HG02852 (cell line): Measurements from ENCODE around the gene MOGAT3.

Experiments
- ATAC-seq: cut with Tn5 transposase; IDR thresholded peaks from one replicate; pipeline ENCODE4 v1.9.1; 2021; ENCODE audit warnings: mild to moderate bottlenecking, moderate library complexity; ENCODE audit not compliant: unreplicated experiment

MOGAT3 gene

GRCh38 chr7:101173752-101174244 is 27.0 kb downstream of the MOGAT3 start:
- no peak for ATAC-seq

DNA sequence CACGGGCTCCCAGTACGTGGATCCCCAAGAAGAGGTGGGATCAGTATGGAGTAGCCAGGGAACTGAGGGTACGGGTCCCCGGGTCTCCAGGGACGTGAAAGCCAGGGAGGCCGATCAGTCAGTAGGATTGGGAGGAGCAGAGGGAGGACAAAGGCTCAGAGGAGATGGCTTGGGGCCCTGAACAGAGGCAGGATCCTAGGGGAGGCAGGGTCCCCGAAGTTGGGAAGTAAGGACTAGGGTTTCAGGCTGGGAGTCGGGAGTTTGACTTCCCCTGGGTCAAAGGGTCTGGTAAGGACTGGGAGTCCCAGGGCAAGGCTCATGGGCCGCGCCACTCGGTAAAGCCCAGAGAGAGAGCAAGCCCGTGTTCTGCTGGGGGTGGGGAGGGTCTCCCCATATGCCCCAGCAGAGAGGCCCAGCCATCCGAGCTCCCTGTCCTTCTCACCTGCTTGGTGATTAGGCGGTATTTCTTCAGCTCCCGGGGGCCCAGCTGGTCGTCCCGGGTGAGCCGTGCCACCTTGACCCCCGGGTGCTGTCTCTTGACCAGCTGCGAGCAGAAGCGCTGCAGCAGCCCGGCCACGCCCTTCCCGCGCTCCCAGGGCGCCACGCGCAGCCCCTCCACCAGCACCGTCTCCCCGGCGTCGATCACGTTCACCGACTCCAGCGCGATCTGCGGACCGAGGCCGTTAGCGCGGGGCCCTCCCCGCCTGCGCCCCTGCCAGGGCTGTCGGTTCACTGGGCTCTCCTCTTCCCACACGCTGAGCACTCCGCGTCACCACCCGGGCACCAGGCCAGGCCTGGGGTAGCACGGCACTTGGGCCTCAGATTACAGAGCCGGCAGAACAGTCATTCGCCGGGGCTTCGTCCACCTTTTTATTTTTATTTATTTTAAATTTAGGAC is 27.7 kb downstream of the MOGAT3 start:
- ATAC-seq = no peak

DNA sequence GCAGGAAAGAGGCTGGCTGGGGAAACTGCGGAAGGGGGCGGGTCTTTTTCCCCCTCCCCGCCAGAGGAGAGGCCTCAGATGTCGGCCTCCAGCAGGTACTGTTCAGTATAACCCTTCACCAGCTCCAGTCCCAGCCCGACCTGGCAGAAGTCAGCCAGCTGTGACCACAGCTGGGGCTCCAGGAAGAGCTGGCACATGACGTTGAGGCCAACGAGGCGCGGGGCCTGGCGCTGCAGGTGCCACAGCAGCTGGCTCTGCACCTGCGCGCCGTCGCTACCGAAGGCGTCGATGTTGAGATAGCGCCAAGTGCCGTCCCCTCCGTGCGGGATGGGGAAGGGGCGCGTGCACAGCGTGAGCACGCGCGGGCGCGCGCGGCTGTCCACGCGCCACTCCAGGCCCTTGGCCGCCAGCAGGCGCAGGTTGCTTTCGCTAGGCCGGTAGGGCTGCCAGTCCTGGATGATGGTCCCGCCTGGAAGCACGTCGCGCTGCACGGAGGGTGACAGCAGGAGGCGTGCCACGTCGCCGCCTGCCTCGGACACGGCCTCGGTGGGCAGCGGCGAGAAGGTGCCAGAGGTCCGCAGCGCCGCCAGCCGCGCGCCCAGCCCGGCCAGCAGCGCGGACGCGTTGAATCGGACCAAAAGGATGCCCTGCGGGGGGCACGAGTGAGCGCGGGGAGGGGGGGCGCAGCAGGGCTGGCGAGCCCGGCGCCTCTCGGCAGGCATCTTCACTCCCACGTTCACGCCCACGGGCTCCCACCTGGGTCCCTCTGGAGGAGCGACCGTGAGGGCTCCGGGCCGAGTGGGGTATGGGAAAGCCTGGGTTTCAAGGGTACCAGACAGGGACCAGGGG is 28.6 kb downstream of the MOGAT3 start:
- ATAC-seq = no peak

DNA sequence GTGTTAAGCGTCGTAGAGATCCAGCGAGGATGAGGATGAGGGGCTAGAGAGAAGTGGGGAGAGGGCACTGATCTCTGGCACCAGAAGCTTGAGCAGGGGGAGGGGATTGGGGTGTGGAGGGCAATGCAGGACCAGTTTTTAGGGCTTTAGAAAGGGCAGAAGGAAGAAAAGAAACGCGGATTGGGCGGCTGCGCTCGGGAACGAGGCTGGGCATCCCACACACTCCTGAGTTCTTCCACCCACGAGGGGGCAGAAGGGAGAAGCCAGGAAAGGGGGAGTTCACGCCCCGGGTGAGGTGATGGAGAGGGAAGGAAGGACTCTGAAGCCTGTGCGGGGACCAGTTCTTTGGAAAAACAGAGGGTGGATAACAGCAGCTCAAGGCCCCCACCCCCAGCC is 29.4 kb downstream of the MOGAT3 start:
- ATAC-seq = no peak

GRCh38 chr7:101170617-101171441 is 30.0 kb downstream of the MOGAT3 start:
- ATAC-seq = no peak

- peak; percentile 38 for ATAC-seq
Observed at GRCh38 chr7:101169838-101170551, 30.8 kb downstream of the MOGAT3 start.

DNA sequence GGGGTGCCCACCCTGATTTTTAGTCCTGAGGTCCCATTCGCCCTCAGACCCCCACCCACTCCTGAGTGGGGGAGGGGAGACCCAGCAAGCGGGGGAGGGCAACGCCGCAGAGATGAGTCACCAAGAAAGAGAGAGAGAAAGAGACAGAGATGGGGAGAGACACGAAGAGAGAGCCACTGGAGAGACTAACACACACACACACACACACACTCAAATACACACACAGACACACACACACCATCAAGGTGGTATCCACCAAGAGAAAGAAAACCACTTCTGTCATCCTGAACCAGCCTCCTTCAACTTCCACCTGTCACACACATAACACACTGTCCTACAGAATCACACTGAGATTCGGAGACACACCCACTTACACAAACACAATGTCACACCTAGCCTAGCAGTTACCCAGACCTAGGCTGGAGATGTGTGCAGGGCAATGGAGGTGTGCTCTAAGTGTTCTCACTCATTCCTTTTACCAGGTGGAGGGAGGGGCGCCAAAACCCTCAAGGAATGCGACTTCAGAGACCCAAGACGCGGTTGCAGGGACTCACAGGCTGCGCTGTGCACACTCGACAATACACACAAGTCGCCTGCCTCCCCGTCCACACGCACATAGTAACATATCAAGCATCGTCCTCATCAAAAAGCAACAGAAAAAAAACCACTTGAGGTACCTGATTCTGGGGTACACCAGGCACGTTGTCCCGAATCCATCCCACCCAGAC is 31.6 kb downstream of the MOGAT3 start:
- no peak for ATAC-seq

GRCh38 chr7:101168412-101169049 is 32.3 kb downstream of the MOGAT3 start:
- no peak for ATAC-seq

DNA sequence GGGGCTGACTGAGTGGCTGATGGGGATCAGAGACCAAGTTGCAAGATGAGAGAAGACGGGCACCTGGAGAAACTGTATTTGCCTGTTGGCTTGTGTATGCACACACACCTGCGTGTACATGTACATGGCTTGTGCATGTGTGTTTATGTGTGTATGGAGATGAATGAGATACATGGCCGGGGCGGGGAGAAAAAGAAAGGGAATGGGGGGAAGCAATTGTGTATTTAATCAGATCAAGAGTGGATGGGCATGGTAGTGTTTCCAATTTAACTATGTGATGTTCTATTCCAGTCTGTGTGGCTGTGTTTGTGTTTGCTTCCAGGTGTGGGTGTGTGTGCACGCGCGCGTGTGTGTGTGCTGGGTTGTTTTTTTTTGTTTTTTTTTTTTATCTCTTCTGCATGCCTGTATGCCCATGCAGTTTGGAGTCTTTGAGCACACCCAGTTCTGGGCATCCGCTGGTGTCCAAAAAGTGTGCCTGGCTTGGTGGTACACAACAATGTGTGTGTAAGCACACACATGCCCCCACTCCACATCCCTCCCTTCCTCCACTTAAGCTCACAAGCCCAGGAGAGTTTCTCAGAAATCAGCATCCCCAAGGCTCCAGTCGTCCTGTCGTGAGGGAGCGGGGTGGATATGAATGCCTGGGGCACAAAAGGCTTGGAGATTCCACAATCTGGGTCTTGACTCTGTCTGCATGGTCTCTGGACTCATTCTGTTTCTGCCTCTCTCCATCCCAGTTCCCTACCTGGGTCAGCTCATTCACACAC is 33.0 kb downstream of the MOGAT3 start:
- ATAC-seq = no peak

- ATAC-seq = no peak
Observed at GRCh38 chr7:101166909-101167644, 33.8 kb downstream of the MOGAT3 start.

- ATAC-seq = no peak
Observed at GRCh38 chr7:101166648-101166908, 34.3 kb downstream of the MOGAT3 start.

DNA sequence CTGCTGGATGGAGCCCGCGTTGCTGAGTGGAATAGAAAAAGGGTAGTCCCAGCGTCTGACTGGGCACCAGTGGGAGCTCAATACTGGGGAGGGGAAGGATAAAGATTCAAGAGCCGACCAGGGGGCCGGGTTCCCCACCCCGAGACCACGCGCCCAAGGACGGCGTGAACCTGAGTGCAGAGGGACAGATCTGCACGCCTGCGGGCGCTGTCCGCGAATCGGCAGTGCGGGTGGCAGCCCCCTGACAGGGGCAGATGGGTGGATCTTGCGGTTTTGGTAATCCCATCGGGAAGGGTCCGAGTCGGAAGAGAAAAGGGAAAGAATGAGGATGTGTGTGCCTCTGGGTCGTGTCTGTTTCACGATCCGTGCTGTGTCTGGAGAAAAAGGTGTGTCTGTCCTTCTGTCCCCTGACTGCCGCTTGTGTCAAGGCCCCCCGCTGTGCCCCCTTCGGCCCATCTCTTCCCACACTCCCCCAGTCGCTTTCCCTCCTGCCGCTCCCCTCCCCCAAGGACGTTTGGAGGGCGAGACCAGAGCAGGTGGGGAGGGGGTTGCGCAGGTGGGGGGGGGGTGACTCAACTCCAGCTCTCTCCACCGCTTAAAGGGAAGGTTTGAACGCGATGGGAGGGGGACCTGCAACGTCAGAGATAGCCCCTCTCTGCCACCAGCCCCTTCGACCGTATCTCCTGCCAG is 34.7 kb downstream of the MOGAT3 start:
- ATAC-seq = no peak

- ATAC-seq = peak; percentile 81
Observed at GRCh38 chr7:101165075-101165957, 35.5 kb downstream of the MOGAT3 start, which contains the start of gene VGF. VGF (minus strand) TSS chr7:101165569; CDS start chr7:101164843, 726 bp downstream.

DNA sequence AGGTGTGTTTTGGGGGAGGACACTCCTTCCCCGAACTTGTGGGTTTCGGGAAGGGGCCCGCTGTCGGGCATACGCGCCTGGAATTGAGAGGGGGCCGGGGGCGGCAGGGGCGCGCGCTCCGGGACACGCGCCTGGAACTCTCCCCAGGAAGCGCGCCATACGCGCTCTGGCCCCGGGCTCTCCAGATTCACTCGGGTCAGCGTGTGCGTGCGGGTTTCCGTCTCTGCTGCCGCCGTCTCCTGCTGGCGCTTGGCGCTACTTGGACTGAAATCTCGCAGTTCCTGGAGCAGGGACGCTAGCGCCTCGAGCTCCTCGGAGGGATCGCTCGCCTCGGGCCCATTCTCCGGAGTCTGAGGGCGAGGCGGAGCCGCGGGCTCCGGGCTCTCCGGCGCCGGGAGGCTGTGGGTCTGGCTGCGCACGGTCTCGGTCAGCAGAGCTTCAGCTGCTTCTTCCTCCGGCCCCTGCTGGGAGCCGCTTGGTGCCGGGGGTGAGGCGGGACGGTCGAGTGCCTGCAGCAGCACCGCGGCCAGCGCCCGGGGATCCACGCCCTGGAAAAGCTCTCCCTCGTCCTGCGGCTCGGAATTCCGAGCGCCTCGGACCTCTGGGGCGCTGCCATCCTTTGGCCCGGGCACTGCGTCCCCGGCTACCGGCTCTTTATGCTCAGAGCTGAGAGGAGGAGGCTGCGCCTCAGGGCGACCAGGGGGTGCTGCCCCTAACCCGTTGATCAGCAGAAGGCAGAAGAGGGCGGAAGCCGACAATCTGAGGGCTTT is 36.6 kb downstream of the MOGAT3 start:
- ATAC-seq = no peak

DNA sequence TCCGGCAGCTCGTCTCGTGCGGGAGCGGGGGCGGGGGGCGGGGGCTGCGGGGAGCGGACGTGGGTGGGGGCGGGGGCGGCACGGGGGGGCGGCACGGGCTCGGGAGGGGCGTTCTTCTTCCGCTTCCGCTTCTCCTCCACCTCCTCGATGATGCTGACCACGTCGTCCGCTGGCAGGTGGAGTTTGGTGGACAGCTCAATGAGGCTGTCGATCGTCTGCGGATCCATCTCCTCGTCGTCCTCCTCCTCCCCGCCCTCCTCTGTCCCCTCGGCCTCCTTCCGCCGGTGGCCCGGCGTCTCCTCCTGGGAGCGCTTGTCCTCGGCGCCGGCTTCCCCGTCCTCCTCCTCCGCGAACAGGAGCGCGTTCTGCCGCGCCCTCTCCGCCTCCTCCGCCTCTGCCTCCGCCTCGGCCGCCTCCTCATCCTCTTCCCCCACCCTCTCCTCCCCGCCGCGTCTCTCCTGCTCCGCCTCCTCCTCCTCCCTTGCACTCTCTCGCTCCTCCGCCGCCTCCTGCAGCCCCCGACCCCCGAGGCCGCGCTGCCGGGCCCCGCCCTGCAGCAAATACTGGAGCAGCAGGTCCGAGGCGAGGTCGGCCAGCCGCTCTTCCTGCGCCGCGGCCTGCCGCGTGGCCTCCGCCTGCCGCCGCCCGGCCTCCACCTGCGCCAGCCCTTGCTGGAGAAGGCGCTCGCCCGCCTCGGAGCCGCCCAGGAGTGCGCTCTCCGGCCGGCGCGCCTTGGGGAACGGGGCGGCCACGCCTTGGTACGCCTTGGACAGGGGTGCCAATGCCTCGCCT is 37.4 kb downstream of the MOGAT3 start:
- ATAC-seq = no peak
